Karpas-422 (cell line): ENCODE data around the gene PCDHGA1. TPM values are rescaled to one million over a fixed set of nuclear protein-coding genes. Genes with fewer than 3 reads are reported as not detected.
"Not testable (repeated sequence)": the region's sequence is repeated elsewhere in the genome, so short reads cannot be mapped to it uniquely, and the experiment has no call there.

Experiments used
- DNase-seq: peaks from one replicate; pipeline ENCODE4 v3.0.0-alpha.2; 2015
- H2AFZ ChIP-seq: fragments of 200-600 bp; sonication (generic); 2 replicates; pipeline ENCODE4 v1.6.1; 2014; ENCODE audit warnings: antibody characterized with exemption, low read length, mixed read lengths
- H3K27ac ChIP-seq: fragments of 200-600 bp; sonication (generic); 2 replicates; pipeline ENCODE4 v1.5.1; 2014; ENCODE audit warnings: mild to moderate bottlenecking, low read length, moderate library complexity
- H3K27me3 ChIP-seq: fragments of 200-600 bp; sonication (generic); 2 replicates; pipeline ENCODE4 v1.6.1; 2014; ENCODE audit warnings: low read length, mixed read lengths
- H3K36me3 ChIP-seq: fragments of 200-600 bp; sonication (generic); 2 replicates; pipeline ENCODE4 v1.6.1; 2014; ENCODE audit warnings: low read length, mixed read lengths; ENCODE audit not compliant: insufficient read depth
- H3K4me1 ChIP-seq: fragments of 200-600 bp; sonication (generic); 2 replicates; pipeline ENCODE4 v1.6.1; 2014; ENCODE audit warnings: mild to moderate bottlenecking, low read length, mixed read lengths
- H3K4me2 ChIP-seq: fragments of 200-600 bp; sonication (generic); 2 replicates; pipeline ENCODE4 v1.6.1; 2014; ENCODE audit warnings: low read length, low read depth, mild to moderate bottlenecking; ENCODE audit not compliant: poor library complexity, severe bottlenecking
- H3K4me3 ChIP-seq: fragments of 200-600 bp; sonication (generic); 2 replicates; pipeline ENCODE4 v1.5.1; 2014; ENCODE audit warnings: mild to moderate bottlenecking, antibody characterized with exemption, low read length, mixed read lengths
- H3K79me2 ChIP-seq: fragments of 200-600 bp; sonication (generic); 2 replicates; pipeline ENCODE4 v1.6.1; 2014; ENCODE audit warnings: mild to moderate bottlenecking, low read length, mixed read lengths
- H3K9ac ChIP-seq: fragments of 200-600 bp; sonication (generic); 2 replicates; pipeline ENCODE4 v1.6.0; 2014; ENCODE audit warnings: low read length
- H3K9me2 ChIP-seq: fragments of 200-600 bp; sonication (generic), shearing (Covaris generic); replicated peaks from 2 replicates; pipeline ENCODE4 v1.6.0; 2014; ENCODE audit warnings: mild to moderate bottlenecking, low read length, moderate library complexity; ENCODE audit not compliant: insufficient read depth
- H3K9me3 ChIP-seq: fragments of 300-700, 200-600 bp; sonication (generic); 2 replicates; pipeline ENCODE4 v1.6.1; 2014; ENCODE audit warnings: low read length, mixed read lengths
- H4K20me1 ChIP-seq: fragments of 200-600 bp; sonication (generic); 2 replicates; pipeline ENCODE4 v1.6.1; 2014; ENCODE audit warnings: mild to moderate bottlenecking, antibody characterized with exemption, low read length, low read depth; ENCODE audit not compliant: insufficient read depth
- total RNA-seq: library from RNA; depleted of rRNA; stranded (reverse); fragments of >200 nt; shearing (Covaris generic); gene quantifications from 2 replicates; pipeline ENCODE4 v1.2.3, GENCODE V29; 2014; ENCODE audit warnings: low replicate concordance

The PCDHGA1 gene
- total RNA-seq, 1 experiment from 2014 or later: 0.48 TPM

- no peaks in the 10 kb centered on the region for H3K9me2 ChIP-seq
- no peak within 1 kb of the TSS for H3K4me2 ChIP-seq
- peaks cover 39% of the 10 kb centered on the region for H3K9me3 ChIP-seq
- peaks cover 37% of the 10 kb centered on the region for H3K79me2 ChIP-seq
- H3K27me3 ChIP-seq: no peaks in the 10 kb centered on the region
- no peak for DNase-seq
- H3K4me1 ChIP-seq: no peaks in the 10 kb centered on the region
- H2AFZ ChIP-seq: no peak within 1 kb of the TSS
- H3K27ac ChIP-seq: no peak within 1 kb of the TSS
- peak within 1 kb of the TSS; percentile 18; the same call in 1 of the 2 replicates for H3K4me3 ChIP-seq
- no peak within 1 kb of the TSS for H3K9ac ChIP-seq
- H4K20me1 ChIP-seq: no peaks in the 10 kb centered on the region
- H3K36me3 ChIP-seq: peaks cover 63% of the 10 kb centered on the region
These were observed 52.4 kb downstream of the PCDHGA1 start, which contains the start of gene PCDHGA7 for GRCh38 chr5:141382469-141383294. TSS of gene PCDHGA7 (plus strand) at chr5:141382742. CDS start at chr5:141382900, 158 bp downstream.

- Histone ChIP-seq H3K27me3 (no peaks in the 10 kb centered on the region), H3K4me1 (no peaks in the 10 kb centered on the region), H2AFZ (no peak overlapping the region), H3K9ac (no peak overlapping the region), H3K79me2 (peaks cover 33% of the 10 kb centered on the region), H3K9me3 (peaks cover 40% of the 10 kb centered on the region), H3K4me3 (peak overlapping the region; percentile 18; the same call in 1 of the 2 replicates), H3K9me2 (no peaks in the 10 kb centered on the region), H3K36me3 (peaks cover 62% of the 10 kb centered on the region), H3K4me2 (no peak overlapping the region), H4K20me1 (no peaks in the 10 kb centered on the region), H3K27ac (no peak overlapping the region)
- no peak for DNase-seq
These were observed 53.0 kb downstream of the PCDHGA1 start for GRCh38 chr5:141383345-141383744.

- Histone ChIP-seq H3K9me3 (peaks cover 38% of the 10 kb centered on the region), H2AFZ (no peak overlapping the region), H3K27me3 (no peaks in the 10 kb centered on the region), H3K9me2 (no peaks in the 10 kb centered on the region), H3K4me1 (no peaks in the 10 kb centered on the region), H3K4me2 (no peak overlapping the region), H3K27ac (no peak overlapping the region), H4K20me1 (no peaks in the 10 kb centered on the region), H3K4me3 (no peak overlapping the region), H3K79me2 (peaks cover 21% of the 10 kb centered on the region; the same call in 1 of the 2 replicates), H3K36me3 (peaks cover 50% of the 10 kb centered on the region), H3K9ac (no peak overlapping the region)
- no peak for DNase-seq
These were observed 54.4 kb downstream of the PCDHGA1 start for GRCh38 chr5:141384471-141385267.

GRCh38 chr5:141387557-141388311, 57.4 kb downstream of the PCDHGA1 start, which contains the start of gene PCDHGB4:
TSS of gene PCDHGB4 (plus strand) at chr5:141387698. CDS start at chr5:141387885, 187 bp downstream.
- not testable (repeated sequence) for H3K27ac ChIP-seq, H3K9me2 ChIP-seq, DNase-seq, H2AFZ ChIP-seq, H3K9ac ChIP-seq, H3K4me3 ChIP-seq, H3K4me2 ChIP-seq, H3K4me1 ChIP-seq, H3K27me3 ChIP-seq, H4K20me1 ChIP-seq
- Histone ChIP-seq H3K9me3 (peaks cover 26% of the 10 kb centered on the region), H3K36me3 (peaks cover 47% of the 10 kb centered on the region), H3K79me2 (peaks cover 12% of the 10 kb centered on the region; the same call in 1 of the 2 replicates)

GRCh38 chr5:141388661-141389060, 58.3 kb downstream of the PCDHGA1 start:
- H3K9me2 ChIP-seq: no peaks in the 10 kb centered on the region
- no peak overlapping the region for H3K9ac ChIP-seq
- H3K27ac ChIP-seq: no peak overlapping the region
- H3K36me3 ChIP-seq: peaks cover 41% of the 10 kb centered on the region
- H3K4me3 ChIP-seq: no peak overlapping the region
- H3K4me1 ChIP-seq: no peaks in the 10 kb centered on the region
- DNase-seq: no peak
- no peak overlapping the region for H2AFZ ChIP-seq
- peaks cover 9% of the 10 kb centered on the region; the same call in 1 of the 2 replicates for H3K79me2 ChIP-seq
- H3K27me3 ChIP-seq: no peaks in the 10 kb centered on the region
- H3K9me3 ChIP-seq: peaks cover 24% of the 10 kb centered on the region
- no peak overlapping the region for H3K4me2 ChIP-seq
- H4K20me1 ChIP-seq: no peaks in the 10 kb centered on the region

GRCh38 chr5:141389153-141390042, 59.1 kb downstream of the PCDHGA1 start:
- no peak overlapping the region for H3K27ac ChIP-seq
- no peaks in the 10 kb centered on the region for H3K4me1 ChIP-seq
- no peak overlapping the region for H3K4me3 ChIP-seq
- no peak for DNase-seq
- peaks cover 8% of the 10 kb centered on the region; the same call in 1 of the 2 replicates for H3K79me2 ChIP-seq
- H2AFZ ChIP-seq: no peak overlapping the region
- peaks cover 40% of the 10 kb centered on the region for H3K36me3 ChIP-seq
- H4K20me1 ChIP-seq: no peaks in the 10 kb centered on the region
- no peak overlapping the region for H3K4me2 ChIP-seq
- no peaks in the 10 kb centered on the region for H3K27me3 ChIP-seq
- H3K9me3 ChIP-seq: peaks cover 23% of the 10 kb centered on the region
- no peaks in the 10 kb centered on the region for H3K9me2 ChIP-seq
- H3K9ac ChIP-seq: no peak overlapping the region

- Histone ChIP-seq H4K20me1 (no peaks in the 10 kb centered on the region), H3K4me2 (no peak within 1 kb of the TSS), H3K4me3 (no peak within 1 kb of the TSS), H3K4me1 (no peaks in the 10 kb centered on the region), H2AFZ (no peak within 1 kb of the TSS), H3K36me3 (peaks cover 27% of the 10 kb centered on the region; the same call in 1 of the 2 replicates), H3K9me3 (peaks cover 19% of the 10 kb centered on the region), H3K27ac (no peak within 1 kb of the TSS), H3K9me2 (no peaks in the 10 kb centered on the region), H3K9ac (no peak within 1 kb of the TSS), H3K79me2 (no peaks in the 10 kb centered on the region), H3K27me3 (no peaks in the 10 kb centered on the region)
- DNase-seq: no peak
These were observed 62.3 kb downstream of the PCDHGA1 start, which contains the start of gene PCDHGA8 for GRCh38 chr5:141392429-141393198. TSS of gene PCDHGA8 (plus strand) at chr5:141392633. CDS start at chr5:141392814, 181 bp downstream.
